SH-SY5Y (cell line): ENCODE data around the gene NXPH2.

Experiments used
- GATA2 ChIP-seq: IDR thresholded peaks from 2 replicates; pipeline ENCODE4 v1.6.1; 2011; ENCODE audit warnings: mild to moderate bottlenecking, low read depth, low read length
- GATA3 ChIP-seq: IDR thresholded peaks from 2 replicates; pipeline ENCODE4 v1.6.1; 2011; ENCODE audit warnings: low read depth, mild to moderate bottlenecking, low read length, moderate library complexity

DNA sequence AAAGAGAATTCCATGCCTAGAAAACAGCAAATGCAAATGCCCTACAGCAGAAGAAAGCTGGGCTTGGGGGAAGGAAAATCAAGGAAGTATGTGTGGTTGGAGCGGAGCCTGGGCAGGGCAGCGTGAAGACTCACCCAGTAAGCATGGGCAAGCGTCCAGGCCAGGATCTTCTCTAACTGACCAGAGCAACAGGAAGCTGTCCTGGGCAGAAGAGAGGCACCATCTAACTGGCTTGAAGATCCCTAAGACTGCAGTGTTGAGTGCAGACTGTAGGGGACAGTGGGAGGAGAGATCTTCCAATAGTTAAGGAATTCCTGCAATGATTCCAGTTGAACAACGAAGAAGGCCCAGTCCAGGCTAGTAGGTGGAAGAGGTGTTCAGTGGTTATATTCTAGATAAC is 57.9 kb downstream of the NXPH2 start:
- TF ChIP-seq GATA3 (no peak), GATA2 (no peak)
